PC-3 (cell line): ENCODE data around the gene OR8U1. TPM values are rescaled to one million over a fixed set of nuclear protein-coding genes. Genes with fewer than 3 reads are reported as not detected.
"Not testable (repeated sequence)": the region's sequence is repeated elsewhere in the genome, so short reads cannot be mapped to it uniquely, and the experiment has no call there.

Experiments
- ATAC-seq: fragments of 200-7000 bp; cut with Tn5 transposase; 2 replicates; pipeline ENCODE4 v1.9.1; 2020; ENCODE audit warnings: mild to moderate bottlenecking, moderate library complexity
- BruUV-seq: library from RNA; stranded (reverse); fragments of 400-500 nt; replicated peaks from 2 replicates; lab custom pipeline; 2021; lab: Mats Ljungman, UMichigan
- CTCF ChIA-PET: fragments of 300-600 bp; sonication (Branson Sonifier 250); formaldehyde crosslinking; loops from one replicate; lab custom pipeline; 2022; ENCODE audit warnings: antibody characterized with exemption; lab: Charles Lee
- POLR2A ChIA-PET: fragments of 300-600 bp; sonication (Branson Sonifier 250); formaldehyde crosslinking; loops from one replicate; lab custom pipeline; 2022; ENCODE audit warnings: antibody characterized with exemption; ENCODE audit not compliant: unreplicated experiment; lab: Charles Lee
- DNase-seq: peaks from one replicate; pipeline ENCODE4 v3.0.0-alpha.2; 2015
- H2AFZ ChIP-seq: fragments of 300-600 bp; sonication (generic); 2 replicates; pipeline ENCODE4 v1.6.0; 2016; ENCODE audit warnings: antibody characterized with exemption, low read length
- H3F3A ChIP-seq: fragments of 300-600 bp; sonication (generic); one replicate; pipeline ENCODE4 v1.6.0; 2017; ENCODE audit warnings: antibody characterized with exemption, low read length, control low read depth, mild to moderate bottlenecking; ENCODE audit not compliant: unreplicated experiment
- H3K27ac ChIP-seq: fragments of 300-600 bp; sonication (generic); 2 replicates; pipeline ENCODE4 v1.5.1; 2016; ENCODE audit warnings: mild to moderate bottlenecking, low read length
- H3K27me3 ChIP-seq: fragments of 300-600 bp; sonication (generic); 2 replicates; pipeline ENCODE4 v1.6.1; 2016; ENCODE audit warnings: low read length, mixed read lengths
- H3K36me3 ChIP-seq: fragments of 300-600 bp; sonication (generic); 2 replicates; pipeline ENCODE4 v1.6.1; 2016; ENCODE audit warnings: low read depth, mixed run types, low read length, mixed read lengths
- H3K4me1 ChIP-seq: fragments of 300-600 bp; sonication (generic); 2 replicates; pipeline ENCODE4 v1.5.1; 2016; ENCODE audit warnings: low read length; ENCODE audit not compliant: insufficient read depth
- H3K4me2 ChIP-seq: fragments of 300-600 bp; sonication (generic); 2 replicates; pipeline ENCODE4 v1.6.0; 2016; ENCODE audit warnings: low read length
- H3K4me3 ChIP-seq: fragments of 300-600 bp; sonication (generic); 2 replicates; pipeline ENCODE4 v1.5.1; 2016; ENCODE audit warnings: mild to moderate bottlenecking, low read length, mixed read lengths
- H3K79me2 ChIP-seq: fragments of 300-600 bp; sonication (generic); 2 replicates; pipeline ENCODE4 v1.6.1; 2017; ENCODE audit warnings: low read length, mixed read lengths
- H3K9ac ChIP-seq: fragments of 300-600 bp; sonication (generic); 2 replicates; pipeline ENCODE4 v1.6.0; 2016; ENCODE audit warnings: mild to moderate bottlenecking, low read length
- H3K9me2 ChIP-seq: fragments of 300-600 bp; sonication (generic); replicated peaks from 2 replicates; pipeline ENCODE4 v1.6.1; 2016; ENCODE audit warnings: mixed run types, low read length, mixed read lengths
- H3K9me3 ChIP-seq: fragments of 300-600 bp; sonication (generic); 2 replicates; pipeline ENCODE4 v1.6.1; 2016; ENCODE audit warnings: low read length, mixed read lengths
- H4K20me1 ChIP-seq: fragments of 300-600 bp; sonication (generic); 2 replicates; pipeline ENCODE4 v1.6.1; 2016; ENCODE audit warnings: low read length, mixed read lengths
- CTCF ChIP-seq: fragments of 300-600 bp; sonication (generic); conservative IDR thresholded peaks from 2 replicates; pipeline ENCODE4 v1.5.1; 2017; ENCODE audit warnings: antibody characterized with exemption, low read depth, mild to moderate bottlenecking, low read length
- EZH2 ChIP-seq: fragments of 300-600 bp; sonication (generic); IDR thresholded peaks from one replicate; pipeline ENCODE4 v1.6.1; 2017; ENCODE audit warnings: antibody characterized with exemption, mild to moderate bottlenecking, low read length; ENCODE audit not compliant: unreplicated experiment
- EZH2phosphoT487 ChIP-seq: fragments of 300-600 bp; sonication (generic); IDR thresholded peaks from 2 replicates; pipeline ENCODE4 v1.6.1; 2018; ENCODE audit warnings: mild to moderate bottlenecking, antibody characterized with exemption, low read length, borderline replicate concordance
- intact Hi-C: fragments of 100-400 bp; cut with micrococcal nuclease; formaldehyde crosslinking; loops from 2 replicates; pipeline ENCODE4 v1.9.0; 2023
- total RNA-seq: library from RNA; depleted of rRNA; stranded (reverse); fragments of >200 nt; gene quantifications from 2 replicates; pipeline ENCODE4 v1.2.3, GENCODE V29; 2014

Gene OR8U1
- total RNA-seq, 1 experiment from 2014 or later: not detected

GRCh38 chr11:56380120-56380519, 4.7 kb downstream of the OR8U1 start:
- Histone ChIP-seq H4K20me1 (no peaks in the 10 kb centered on the region), H3K9ac (no peak overlapping the region), H3K4me3 (no peak overlapping the region), H2AFZ (no peak overlapping the region), H3K4me2 (no peak overlapping the region), H3K36me3 (no peaks in the 10 kb centered on the region), H3K4me1 (no peaks in the 10 kb centered on the region), H3K27ac (no peak overlapping the region), H3F3A (no peaks in the 10 kb centered on the region), H3K9me2 (no peaks in the 10 kb centered on the region), H3K27me3 (no peaks in the 10 kb centered on the region), H3K79me2 (no peaks in the 10 kb centered on the region), H3K9me3 (peaks cover 5% of the 10 kb centered on the region; the same call in 1 of the 2 replicates)
- DNase-seq (no peak), ATAC-seq (no peak)
- intact Hi-C loops: no loop called here
- BruUV-seq: no TSS peak
- TF ChIP-seq CTCF (no peak), EZH2 (no peak), EZH2phosphoT487 (no peak)
- CTCF ChIA-PET: no interaction called here
- POLR2A ChIA-PET: no interaction called here

- H3K27me3 ChIP-seq: no peaks in the 10 kb centered on the region
- H3F3A ChIP-seq: no peaks in the 10 kb centered on the region
- POLR2A ChIA-PET: no interaction called here
- no peak for ATAC-seq
- no peaks in the 10 kb centered on the region for H3K9me2 ChIP-seq
- H3K4me2 ChIP-seq: no peak overlapping the region
- no peaks in the 10 kb centered on the region for H3K4me1 ChIP-seq
- no TSS peak for BruUV-seq
- no peak overlapping the region for H3K27ac ChIP-seq
- H4K20me1 ChIP-seq: no peaks in the 10 kb centered on the region
- no peaks in the 10 kb centered on the region for H3K36me3 ChIP-seq
- CTCF ChIA-PET: no interaction called here
- no peak overlapping the region for H3K4me3 ChIP-seq
- no peak overlapping the region for H2AFZ ChIP-seq
- intact Hi-C loops: no loop called here
- 0 out of 2 replicates have a peak, but pooled peaks cover 5% of the 10 kb centered on the region for H3K9me3 ChIP-seq
- H3K79me2 ChIP-seq: no peaks in the 10 kb centered on the region
- H3K9ac ChIP-seq: no peak overlapping the region
- TF ChIP-seq EZH2: no peak
- TF ChIP-seq EZH2phosphoT487: no peak
- TF ChIP-seq CTCF: no peak
- no peak for DNase-seq
Observed at GRCh38 chr11:56394381-56394780, 19.0 kb downstream of the OR8U1 start.

GRCh38 chr11:56396047-56396446, 20.6 kb downstream of the OR8U1 start:
- ATAC-seq: no peak
- BruUV-seq: no TSS peak

GRCh38 chr11:56401858-56402461, 26.5 kb downstream of the OR8U1 start:
- CTCF ChIA-PET, H3K4me2 ChIP-seq, ATAC-seq: not testable (repeated sequence)

More at GRCh38 chr11:56396047-56396446, 20.6 kb downstream of the OR8U1 start:
- TF ChIP-seq EZH2phosphoT487 (no peak), CTCF (peak; percentile 27)
- no peak for DNase-seq
- Histone ChIP-seq H4K20me1 (no peaks in the 10 kb centered on the region), H3K4me3 (no peak overlapping the region), H3K9me3 (0 out of 2 replicates have a peak, but pooled peaks cover 5% of the 10 kb centered on the region), H3K36me3 (no peaks in the 10 kb centered on the region), H3K9ac (no peak overlapping the region), H3K4me1 (no peaks in the 10 kb centered on the region), H3K27ac (no peak overlapping the region), H3F3A (no peaks in the 10 kb centered on the region), H3K79me2 (no peaks in the 10 kb centered on the region), H3K4me2 (no peak overlapping the region), H2AFZ (no peak overlapping the region), H3K27me3 (no peaks in the 10 kb centered on the region), H3K9me2 (no peaks in the 10 kb centered on the region)
- intact Hi-C loops: no loop called here
- ChIA-PET POLR2A (no interaction called here), CTCF (no interaction called here)

More at GRCh38 chr11:56401858-56402461, 26.5 kb downstream of the OR8U1 start:
- H3K9me3 ChIP-seq, H2AFZ ChIP-seq, H3K9me2 ChIP-seq, POLR2A ChIA-PET, H3K4me3 ChIP-seq, H3F3A ChIP-seq, H3K4me1 ChIP-seq, intact Hi-C loops, H3K79me2 ChIP-seq, H4K20me1 ChIP-seq, H3K27me3 ChIP-seq, H3K9ac ChIP-seq, H3K36me3 ChIP-seq, DNase-seq, H3K27ac ChIP-seq, BruUV-seq: not testable (repeated sequence)
